Stimulated activated CD4-positive, alpha-beta T cell treated with anti-CD3 and anti-CD28 coated beads, Interleukin-1b, Interleukin-23, amount 100 ng/mL, for 48 hours (primary cell): Measurements from ENCODE around the gene PGA4.
"Not testable (repeated sequence)": the region's sequence is repeated elsewhere in the genome, so short reads cannot be mapped to it uniquely, and the experiment has no call there.

Experiments used
- DNase-seq: peaks from one replicate; pipeline ENCODE4 v3.0.0-alpha.2; 2020

The PGA4 gene

GRCh38 chr11:61222047-61222446, at the start of gene PGA4:
TSS of gene PGA4 (plus strand) at chr11:61222347. CDS start at chr11:61222401, 54 bp downstream.
- DNase-seq, result not testable (repeated sequence)

GRCh38 chr11:61172356-61172755, 49.8 kb upstream of the PGA4 start:
- no peak for DNase-seq

- no peak for DNase-seq
These were observed 49.3 kb upstream of the PGA4 start for GRCh38 chr11:61172888-61173287.

GRCh38 chr11:61173456-61173855, 48.7 kb upstream of the PGA4 start:
- DNase-seq, result no peak

GRCh38 chr11:61174273-61174672, 47.9 kb upstream of the PGA4 start:
- no peak for DNase-seq

- DNase-seq, result no peak
These were observed 47.2 kb upstream of the PGA4 start for GRCh38 chr11:61174949-61175348.

GRCh38 chr11:61176446-61176845, 45.7 kb upstream of the PGA4 start:
- DNase-seq, result no peak

- not testable (repeated sequence) for DNase-seq
These were observed 41.9 kb upstream of the PGA4 start for GRCh38 chr11:61180205-61180604.

- DNase-seq, result no peak
These were observed 40.7 kb upstream of the PGA4 start for GRCh38 chr11:61181489-61181888.

- DNase-seq, result no peak
These were observed 38.5 kb upstream of the PGA4 start for GRCh38 chr11:61183645-61184044.

- DNase-seq, result no peak
These were observed 35.6 kb upstream of the PGA4 start for GRCh38 chr11:61186504-61186903.

GRCh38 chr11:61187505-61188130, 34.5 kb upstream of the PGA4 start:
- peak; percentile 75 for DNase-seq

- DNase-seq, result no peak
These were observed 32.2 kb upstream of the PGA4 start for GRCh38 chr11:61189933-61190332.

- DNase-seq, result no peak
These were observed 28.6 kb upstream of the PGA4 start for GRCh38 chr11:61193596-61193995.

GRCh38 chr11:61194169-61194671, 27.9 kb upstream of the PGA4 start:
- DNase-seq, result no peak

- DNase-seq, result no peak
These were observed 27.0 kb upstream of the PGA4 start for GRCh38 chr11:61194981-61195695.

- no peak for DNase-seq
These were observed 26.4 kb upstream of the PGA4 start for GRCh38 chr11:61195719-61196118.

GRCh38 chr11:61198361-61198760, 23.8 kb upstream of the PGA4 start:
- no peak for DNase-seq

- no peak for DNase-seq
These were observed 23.1 kb upstream of the PGA4 start for GRCh38 chr11:61198948-61199523.

- no peak for DNase-seq
These were observed 20.7 kb upstream of the PGA4 start for GRCh38 chr11:61201476-61201875.

- not testable (repeated sequence) for DNase-seq
These were observed 19.0 kb upstream of the PGA4 start, which contains the start of gene PGA3 for GRCh38 chr11:61202950-61203746. TSS of gene PGA3 (plus strand) at chr11:61203515. CDS start at chr11:61203565, 50 bp downstream.

GRCh38 chr11:61203873-61204272, 18.3 kb upstream of the PGA4 start:
- DNase-seq, result not testable (repeated sequence)

- DNase-seq, result not testable (repeated sequence)
These were observed 17.6 kb upstream of the PGA4 start for GRCh38 chr11:61204502-61205059.
